Subcutaneous adipose tissue (tissue), 4 donors: ENCODE results near the gene NR4A2. TPM values are rescaled to one million over a fixed set of nuclear protein-coding genes. Genes with fewer than 3 reads are reported as not detected.

Experiments
- CTCF ChIP-seq: fragments of 450-650 bp; IDR thresholded peaks from one replicate; pipeline ENCODE4 v1.5.1; 2016; ENCODE audit warnings: low read depth, mild to moderate bottlenecking, control low read depth, antibody characterized with exemption, moderate library complexity
- total RNA-seq, 4 donors: library from RNA; depleted of rRNA; stranded (reverse); fragments of >200 nt; gene quantifications; one replicate each; pipeline ENCODE4 v1.1.0, GENCODE V29; 2016

Gene NR4A2
- total RNA-seq, 4 donors from 2014 or later = 2.4 to 20.9 (median 8.0) TPM

GRCh38 chr2:156319811-156320485 is 12.6 kb downstream of the NR4A2 start:
- no peak for TF ChIP-seq CTCF

GRCh38 chr2:156317631-156318030 is 14.9 kb downstream of the NR4A2 start:
- TF ChIP-seq CTCF = no peak

GRCh38 chr2:156311976-156312375 is 20.5 kb downstream of the NR4A2 start:
- no peak for TF ChIP-seq CTCF

- TF ChIP-seq CTCF = no peak
Observed at GRCh38 chr2:156310773-156311172, 21.7 kb downstream of the NR4A2 start.

- TF ChIP-seq CTCF = no peak
Observed at GRCh38 chr2:156309917-156310316, 22.6 kb downstream of the NR4A2 start.

GRCh38 chr2:156309167-156309566 is 23.4 kb downstream of the NR4A2 start:
- TF ChIP-seq CTCF = no peak

- no peak for TF ChIP-seq CTCF
Observed at GRCh38 chr2:156306821-156307220, 25.7 kb downstream of the NR4A2 start.
